GM19397 (cell line): ENCODE data around the gene LRRC61.

ENCODE experiments used
- ATAC-seq: cut with Tn5 transposase; IDR thresholded peaks from one replicate; pipeline ENCODE4 v1.9.1; 2021; ENCODE audit warnings: mild to moderate bottlenecking, moderate library complexity; ENCODE audit not compliant: unreplicated experiment

Gene LRRC61

DNA sequence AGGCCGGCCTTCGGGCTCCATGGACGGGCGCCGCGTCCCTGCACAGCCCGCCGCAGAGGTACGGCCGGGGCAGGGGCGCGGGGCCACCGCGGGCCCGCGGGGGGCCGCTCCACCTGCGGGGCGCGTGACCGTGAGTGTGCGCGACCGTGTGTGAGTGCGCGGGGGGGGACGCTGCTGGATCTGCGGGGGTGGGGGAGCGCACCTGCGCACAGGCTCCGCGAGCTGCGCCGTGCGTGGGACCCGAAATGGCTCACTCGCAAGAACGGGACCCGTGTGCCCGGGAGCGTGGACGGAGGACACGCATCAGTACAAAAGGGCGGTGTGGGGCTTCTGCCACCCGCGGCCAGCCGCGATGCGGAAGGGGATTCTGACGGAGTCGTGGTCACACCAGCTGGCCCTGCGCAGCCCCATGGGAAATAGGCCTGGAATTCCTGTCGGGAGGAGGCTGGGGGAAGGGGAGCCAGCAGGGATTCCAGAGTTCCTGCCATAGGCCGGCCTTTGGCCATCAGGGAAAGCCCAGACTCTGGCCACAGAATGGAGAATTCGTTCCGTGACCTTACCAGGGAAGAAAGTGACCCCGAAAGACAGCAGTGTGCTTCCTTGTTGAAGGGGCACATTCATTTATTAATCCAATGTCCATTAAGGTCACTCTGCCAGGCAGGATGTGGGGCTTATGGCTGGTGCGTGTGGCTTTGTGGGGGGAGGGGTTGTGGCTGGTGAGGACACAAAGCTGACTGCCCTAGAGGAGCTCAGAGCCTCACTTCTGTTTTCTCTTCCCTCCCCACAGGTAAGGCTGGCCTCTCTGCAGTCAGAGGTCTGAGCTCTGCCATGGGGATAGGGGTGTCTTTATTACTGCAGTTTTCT, 46.0 kb downstream of the LRRC61 start:
- peak; percentile 5 for ATAC-seq

DNA sequence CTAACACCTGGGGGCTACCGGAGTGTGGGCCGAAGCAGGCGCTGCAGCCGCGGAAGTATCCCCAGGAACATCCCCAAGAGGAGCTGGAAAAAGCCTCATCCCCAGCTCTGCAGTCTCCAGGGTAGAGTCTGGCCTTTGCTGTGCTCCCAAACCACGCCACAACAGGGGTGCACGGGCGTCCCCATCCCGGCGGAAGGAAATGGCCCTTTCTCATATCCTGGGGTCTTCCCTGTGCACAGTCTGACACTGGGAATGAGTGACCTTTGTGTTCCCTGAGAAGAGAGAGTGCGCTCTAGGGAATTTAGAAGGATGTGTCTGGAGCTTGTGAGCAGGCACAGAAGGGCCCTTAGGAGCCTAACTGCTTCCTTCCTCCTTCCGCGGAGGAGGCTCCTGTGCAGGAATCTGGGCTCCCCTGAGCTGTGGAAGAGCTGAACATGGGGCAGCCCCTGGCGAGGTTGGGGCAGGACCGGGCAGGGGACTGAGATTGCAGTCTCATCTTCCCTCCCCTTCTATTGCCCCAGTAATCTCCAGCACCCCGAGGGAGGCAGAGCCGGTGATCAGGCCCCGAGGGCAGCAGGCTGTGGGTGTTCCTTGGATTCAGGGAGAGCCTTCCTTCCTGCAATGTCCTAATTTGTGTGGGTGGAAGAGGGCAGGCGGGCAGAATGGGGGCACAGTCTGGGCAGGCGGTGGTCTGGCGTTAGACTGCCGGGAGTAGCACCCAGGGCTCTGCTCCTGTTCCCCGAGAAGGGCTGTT, 46.8 kb downstream of the LRRC61 start:
- no peak for ATAC-seq

DNA sequence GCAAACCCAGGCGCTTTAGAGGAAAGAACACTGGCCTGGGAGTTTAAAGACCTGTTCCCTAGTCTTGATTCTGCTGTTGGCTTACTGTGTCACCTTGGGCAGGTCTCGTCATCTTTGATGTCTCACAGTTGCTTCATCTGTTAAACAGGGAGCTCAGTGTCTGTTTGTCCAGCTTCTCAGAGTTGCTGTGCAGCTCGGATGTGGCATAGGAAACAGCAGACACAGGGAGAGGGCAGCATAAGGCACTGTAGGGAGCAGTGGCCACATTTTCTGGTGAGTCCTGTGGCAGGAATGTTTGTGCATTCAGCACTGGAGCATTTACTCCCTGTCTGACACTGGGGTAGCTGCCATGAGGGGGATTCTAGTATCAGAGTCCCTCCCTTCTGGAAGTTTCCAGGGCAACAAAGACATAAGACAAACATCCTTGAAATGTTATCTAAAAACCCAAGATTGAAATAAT, 47.5 kb downstream of the LRRC61 start:
- ATAC-seq, result no peak

DNA sequence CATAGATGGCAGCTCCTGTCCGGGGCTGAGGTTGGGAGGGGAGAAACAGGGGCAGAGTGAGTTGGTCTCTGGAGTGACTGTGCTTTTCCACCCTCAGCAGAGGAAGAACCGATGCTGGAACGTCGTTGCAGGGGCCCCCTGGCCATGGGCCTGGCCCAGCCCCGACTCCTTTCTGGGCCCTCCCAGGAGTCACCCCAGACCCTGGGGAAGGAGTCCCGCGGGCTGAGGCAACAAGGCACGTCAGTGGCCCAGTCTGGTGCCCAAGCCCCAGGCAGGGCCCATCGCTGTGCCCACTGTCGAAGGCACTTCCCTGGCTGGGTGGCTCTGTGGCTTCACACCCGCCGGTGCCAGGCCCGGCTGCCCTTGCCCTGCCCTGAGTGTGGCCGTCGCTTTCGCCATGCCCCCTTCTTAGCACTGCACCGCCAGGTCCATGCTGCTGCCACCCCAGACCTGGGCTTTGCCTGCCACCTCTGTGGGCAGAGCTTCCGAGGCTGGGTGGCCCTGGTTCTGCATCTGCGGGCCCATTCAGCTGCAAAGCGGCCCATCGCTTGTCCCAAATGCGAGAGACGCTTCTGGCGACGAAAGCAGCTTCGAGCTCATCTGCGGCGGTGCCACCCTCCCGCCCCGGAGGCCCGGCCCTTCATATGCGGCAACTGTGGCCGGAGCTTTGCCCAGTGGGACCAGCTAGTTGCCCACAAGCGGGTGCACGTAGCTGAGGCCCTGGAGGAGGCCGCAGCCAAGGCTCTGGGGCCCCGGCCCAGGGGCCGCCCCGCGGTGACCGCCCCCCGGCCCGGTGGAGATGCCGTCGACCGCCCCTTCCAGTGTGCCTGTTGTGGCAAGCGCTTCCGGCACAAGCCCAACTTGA, 48.2 kb downstream of the LRRC61 start:
- no peak for ATAC-seq

DNA sequence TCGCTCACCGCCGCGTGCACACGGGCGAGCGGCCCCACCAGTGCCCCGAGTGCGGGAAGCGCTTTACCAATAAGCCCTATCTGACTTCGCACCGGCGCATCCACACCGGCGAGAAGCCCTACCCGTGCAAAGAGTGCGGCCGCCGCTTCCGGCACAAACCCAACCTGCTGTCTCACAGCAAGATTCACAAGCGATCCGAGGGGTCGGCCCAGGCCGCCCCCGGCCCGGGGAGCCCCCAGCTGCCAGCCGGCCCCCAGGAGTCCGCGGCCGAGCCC, 48.8 kb downstream of the LRRC61 start:
- no peak for ATAC-seq

DNA sequence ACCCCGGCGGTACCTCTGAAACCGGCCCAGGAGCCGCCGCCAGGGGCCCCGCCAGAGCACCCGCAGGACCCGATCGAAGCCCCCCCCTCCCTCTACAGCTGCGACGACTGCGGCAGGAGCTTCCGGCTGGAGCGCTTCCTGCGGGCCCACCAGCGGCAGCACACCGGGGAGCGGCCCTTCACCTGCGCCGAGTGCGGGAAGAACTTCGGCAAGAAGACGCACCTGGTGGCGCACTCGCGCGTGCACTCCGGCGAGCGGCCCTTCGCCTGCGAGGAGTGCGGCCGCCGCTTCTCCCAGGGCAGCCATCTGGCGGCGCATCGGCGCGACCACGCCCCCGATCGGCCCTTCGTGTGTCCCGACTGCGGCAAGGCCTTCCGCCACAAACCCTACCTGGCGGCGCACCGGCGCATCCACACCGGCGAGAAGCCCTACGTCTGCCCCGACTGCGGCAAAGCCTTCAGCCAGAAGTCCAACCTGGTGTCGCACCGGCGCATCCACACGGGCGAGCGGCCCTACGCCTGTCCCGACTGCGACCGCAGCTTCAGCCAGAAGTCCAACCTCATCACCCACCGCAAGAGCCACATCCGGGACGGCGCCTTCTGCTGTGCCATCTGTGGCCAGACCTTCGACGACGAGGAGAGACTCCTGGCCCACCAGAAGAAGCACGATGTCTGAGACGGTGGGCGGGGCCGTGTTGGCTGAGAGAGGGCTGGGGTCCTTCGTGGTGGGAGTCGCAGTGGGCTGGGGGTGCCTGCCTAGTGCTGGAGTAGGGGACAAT, 49.3 kb downstream of the LRRC61 start:
- ATAC-seq, result no peak

DNA sequence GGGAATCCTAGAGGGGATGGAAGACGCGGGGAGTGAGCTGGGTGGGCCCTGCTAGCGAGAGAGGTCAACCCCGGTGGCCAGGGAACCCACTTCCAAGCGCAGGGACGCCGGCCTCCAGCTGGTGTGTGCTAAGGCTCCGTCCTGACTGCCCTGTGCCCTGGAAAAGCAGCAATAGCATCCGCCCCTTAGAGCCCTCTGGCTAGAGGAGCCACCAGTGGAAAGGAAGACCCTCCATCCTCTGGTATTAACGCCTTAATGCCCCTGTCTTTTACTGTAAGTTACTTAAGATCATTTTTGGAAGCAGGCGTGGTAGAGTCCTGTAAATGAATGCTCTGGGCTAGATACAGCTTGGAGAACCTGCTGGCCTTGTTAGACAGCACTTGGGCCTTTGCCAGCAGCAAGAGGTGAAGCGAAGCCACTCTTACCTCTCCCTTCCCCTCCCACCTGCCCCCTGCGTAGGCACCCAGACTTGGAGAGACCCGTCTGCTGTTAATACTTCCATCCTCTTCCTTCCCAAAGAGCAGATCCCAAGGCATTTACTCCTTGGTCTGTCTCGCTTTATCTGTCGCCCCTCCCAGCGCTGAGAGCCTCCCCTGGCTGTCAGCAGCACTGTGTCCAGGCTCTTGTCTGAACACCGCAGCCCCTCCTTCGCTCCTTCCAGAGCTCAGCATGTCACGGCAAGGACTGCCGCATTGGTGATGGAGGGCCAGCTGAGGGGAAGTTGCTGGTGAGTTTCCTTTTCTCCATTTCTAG, 50.1 kb downstream of the LRRC61 start:
- no peak for ATAC-seq

DNA sequence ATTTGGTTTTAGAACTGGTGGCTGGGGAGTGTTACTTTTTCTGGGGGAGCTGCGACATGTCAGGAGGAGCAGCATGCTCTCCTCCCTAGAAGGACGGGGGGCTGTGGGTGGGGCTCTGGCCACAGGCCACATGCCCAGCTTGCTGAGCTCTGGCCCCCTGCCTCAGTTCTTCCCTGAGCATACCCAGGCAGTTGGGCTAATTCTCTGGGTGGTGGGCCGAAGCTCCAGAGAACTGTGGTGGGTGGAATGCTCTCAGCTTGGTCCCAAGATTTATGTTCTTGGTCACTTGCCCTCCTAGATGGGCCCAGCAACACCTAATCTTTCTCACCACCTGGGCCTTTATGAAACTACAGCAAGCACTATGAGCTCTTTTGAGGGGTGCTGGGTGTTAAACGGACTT, 50.9 kb downstream of the LRRC61 start:
- ATAC-seq, result no peak

DNA sequence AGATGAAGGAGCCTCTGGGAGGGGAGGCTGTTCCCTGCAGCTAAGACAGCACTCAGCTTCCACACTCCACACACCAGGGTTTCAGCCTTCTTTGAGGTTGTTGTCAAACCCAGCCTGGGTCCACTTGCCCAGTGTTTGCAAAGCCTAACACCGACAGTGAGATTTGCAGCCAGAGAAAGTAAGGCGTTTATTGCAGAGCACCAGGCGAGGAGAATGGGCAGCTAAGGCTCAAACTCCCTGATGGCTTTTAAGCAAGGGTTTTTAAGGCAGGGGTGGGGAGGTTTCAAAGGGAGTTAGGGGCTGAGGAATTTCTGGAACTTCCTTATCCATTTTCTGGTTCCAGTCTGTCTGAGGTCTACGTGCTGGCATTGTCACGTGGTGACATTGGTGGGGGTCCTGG, 51.3 kb downstream of the LRRC61 start:
- no peak for ATAC-seq

DNA sequence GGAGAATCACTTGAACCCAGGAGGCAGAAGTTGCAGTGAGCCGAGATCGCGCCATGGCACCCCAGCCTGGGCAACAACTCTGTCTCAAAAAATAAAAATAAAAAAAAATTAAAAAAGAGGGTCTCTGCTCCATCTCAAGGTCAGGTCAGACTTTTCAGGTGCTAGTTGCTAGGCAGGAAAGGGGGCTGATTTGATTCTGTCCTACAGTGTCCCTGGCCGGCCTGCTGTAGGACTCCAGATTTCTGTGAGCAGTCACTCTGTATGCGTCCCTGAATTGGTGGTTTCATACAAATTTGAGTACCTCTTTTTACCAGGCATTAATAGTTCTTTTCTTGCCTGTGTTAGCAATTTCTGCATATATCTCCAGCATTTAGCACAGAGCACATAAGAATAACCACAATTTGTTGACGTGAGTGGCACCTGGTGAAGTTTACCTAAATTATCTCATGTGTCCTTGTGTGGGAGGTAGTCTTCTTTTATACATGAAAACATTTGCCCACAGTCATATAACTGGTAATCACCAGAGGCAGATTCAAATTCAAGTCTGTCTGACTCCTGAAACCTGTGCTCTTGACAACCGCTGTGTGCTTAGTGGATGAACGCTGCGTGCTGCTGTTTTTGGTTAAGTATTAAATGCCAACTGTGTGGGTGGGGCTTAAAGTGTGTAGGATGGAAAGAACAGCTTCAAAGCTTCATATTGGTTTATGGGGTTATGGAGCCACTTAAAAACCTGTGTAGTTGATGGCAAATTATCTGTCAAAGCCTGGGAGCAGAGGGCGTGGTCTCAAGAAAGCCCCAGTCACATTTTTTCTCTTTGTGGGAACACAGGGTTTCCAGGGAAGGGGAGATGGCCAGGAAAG, 52.7 kb downstream of the LRRC61 start:
- ATAC-seq, result no peak

DNA sequence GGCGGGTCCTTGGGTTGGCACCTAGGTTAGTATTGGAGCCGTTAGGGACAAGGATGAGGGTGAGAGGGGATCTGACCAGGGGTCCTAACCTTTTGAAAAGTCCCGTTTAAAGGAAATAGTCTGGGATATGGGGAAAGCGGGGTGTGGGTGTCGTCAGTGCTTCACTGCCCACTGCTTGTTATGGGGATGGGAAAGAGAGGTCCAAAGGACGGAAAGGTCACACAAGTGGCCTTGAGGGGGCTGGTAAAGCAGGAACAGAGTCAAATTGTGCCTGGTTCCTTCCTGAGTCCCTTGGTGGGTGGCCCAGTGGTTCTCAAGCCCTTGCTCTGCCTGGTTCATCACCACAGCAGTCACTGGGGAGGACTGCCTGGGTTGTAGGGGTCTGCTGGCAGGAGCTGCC, 53.4 kb downstream of the LRRC61 start:
- ATAC-seq, result no peak

DNA sequence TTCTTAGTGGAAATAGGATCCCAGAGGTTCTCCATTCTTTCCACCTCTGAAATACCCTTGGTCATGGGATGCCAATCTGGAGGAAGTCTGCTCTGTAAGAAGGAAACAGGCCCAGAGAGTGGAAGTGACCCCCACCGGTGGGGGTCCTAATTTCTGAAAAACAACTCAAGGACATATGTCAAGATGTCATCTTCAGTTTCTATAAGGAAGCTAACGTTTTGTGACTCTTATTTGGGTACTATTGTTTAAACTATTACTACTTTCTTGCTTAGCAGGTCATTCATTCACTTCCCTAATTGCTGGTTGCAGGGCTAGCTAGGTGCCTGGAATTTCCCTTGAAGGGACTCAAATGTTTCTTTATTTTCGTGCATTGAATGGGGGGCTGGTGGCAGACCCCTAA, 54.0 kb downstream of the LRRC61 start:
- no peak for ATAC-seq

DNA sequence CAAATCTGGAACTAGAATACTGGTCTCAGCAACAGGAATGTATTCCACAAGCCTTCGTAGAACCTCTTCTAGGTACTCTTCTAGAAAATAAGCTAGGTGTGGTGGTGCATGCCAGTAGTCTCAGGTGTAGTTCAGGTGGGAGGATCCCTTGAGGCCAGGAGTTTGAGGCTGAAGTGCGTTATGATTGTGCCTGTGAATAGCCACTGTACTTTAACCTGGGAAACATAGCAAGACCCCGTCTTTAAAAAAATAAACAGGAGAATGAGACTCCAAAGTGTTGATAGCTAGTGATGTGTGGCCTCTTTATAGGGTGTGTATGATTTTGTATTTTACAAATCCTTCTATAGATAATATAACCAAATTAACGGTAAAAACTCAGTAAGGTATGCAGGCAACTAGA, 54.5 kb downstream of the LRRC61 start:
- ATAC-seq, result no peak

DNA sequence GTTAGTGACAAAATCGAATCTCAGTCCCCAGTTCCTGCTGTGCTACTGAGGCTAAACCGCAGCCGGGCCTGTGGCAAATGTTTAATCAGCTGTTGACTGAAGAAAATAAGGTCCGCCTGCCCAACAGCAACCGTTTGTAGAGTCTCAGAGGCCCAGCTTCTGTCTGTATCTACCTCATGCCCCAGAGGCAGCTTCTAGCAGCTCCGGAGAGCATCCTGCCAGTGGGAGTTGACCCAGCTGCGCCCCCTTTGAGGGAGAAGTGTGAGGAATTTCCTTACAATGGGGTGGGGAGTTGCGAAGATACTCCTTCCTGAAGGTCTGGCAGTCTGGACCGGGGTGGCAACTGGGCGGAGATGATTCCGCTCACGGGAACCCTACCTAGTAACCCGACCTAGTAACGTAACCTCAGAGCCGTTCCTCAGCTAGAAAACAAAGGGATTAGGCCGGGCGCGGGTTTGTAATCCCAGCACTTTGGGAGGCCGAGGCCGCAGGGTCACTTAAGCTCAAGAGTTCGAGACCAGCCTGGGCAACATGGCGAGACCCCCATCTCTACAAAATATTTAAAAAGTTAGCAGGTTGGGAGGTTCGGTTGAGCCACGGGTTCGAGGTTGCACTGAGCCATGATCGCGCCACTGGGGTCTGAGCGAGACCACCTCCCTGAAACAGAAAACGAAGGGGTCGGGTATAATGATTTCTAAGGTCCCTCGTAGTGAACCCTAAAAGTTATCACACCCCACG, 55.1 kb downstream of the LRRC61 start:
- no peak for ATAC-seq

DNA sequence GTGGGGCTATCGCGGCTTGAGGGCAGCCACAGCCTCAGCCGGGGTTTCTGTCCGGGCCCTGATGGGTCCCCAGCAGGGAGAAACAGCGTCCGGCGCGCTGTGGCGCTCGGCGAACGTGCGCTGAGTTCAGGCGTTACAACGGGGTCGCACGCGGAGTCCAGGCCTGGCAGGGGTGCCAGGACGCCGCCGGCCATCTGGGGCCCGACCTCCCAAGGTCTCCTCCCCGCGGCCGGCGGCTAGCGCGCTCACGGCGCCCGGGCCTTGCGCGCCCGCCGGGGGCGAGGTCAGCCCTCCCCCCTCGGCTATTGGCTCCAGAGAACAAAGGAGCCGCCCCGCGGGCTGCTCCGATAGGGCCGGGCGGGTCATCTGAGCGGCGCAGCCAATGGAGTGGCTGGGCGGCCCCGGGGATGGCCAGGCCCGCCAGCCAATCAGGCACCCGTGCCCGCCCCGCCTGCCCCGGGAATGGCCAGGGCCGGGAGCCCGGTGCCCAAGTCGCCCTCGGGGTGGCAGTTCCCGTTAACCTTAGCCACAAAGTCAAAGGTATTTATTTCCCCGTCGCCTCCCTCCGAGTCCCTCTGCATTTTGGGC, 55.8 kb downstream of the LRRC61 start, which contains the start of gene ZNF775:
Gene ZNF775, plus strand, starts transcription at position 478 of the 588 bp plus-strand sequence. CDS start 9,141 bp downstream, outside the sequence.
- ATAC-seq, result peak; percentile 74

DNA sequence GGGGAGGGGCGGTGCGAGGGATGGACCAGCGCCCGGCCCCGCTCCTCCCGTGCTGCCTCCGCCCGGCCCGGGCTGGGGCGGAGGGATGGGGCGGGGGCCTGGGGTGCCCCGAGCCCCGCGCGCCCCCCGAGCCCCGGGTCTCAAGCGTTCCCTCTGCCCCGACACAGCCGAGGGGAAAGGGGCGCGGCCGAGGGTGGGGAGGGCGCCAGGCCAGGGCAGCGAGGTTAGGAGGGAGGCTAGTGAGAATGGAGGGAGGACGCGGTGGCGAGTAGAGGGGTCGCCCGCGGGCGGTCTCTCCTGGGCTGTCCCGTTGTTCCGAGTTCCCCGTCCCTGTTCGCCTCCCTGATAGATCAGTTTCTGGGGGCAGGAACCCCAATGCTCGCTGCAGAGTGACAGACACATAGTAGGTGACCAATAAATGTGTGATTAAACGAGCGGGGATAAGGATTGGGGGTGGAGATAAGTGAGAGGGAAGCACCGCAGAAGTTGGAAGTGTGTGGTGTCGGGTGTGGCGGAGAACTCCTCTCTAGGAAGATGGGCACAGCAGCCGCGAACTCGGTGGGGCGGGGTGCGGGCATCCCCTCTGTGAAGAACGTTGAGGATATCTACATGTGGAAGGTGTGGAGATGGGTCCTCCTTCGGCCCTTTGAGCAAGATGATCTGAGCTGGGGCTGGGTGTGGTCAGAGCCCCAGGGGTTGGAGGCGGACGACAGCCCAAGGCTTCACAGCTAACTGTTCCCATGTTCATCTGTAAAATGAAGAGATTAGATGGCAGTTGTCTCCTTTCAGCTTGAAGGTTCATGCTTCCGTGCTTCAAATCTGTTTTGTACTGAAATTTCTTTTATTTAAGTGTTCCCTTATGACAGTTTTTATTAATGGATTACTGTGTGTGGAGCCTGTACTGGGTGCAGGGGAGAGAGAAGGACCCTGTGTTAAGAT, 56.6 kb downstream of the LRRC61 start:
- ATAC-seq, result no peak

DNA sequence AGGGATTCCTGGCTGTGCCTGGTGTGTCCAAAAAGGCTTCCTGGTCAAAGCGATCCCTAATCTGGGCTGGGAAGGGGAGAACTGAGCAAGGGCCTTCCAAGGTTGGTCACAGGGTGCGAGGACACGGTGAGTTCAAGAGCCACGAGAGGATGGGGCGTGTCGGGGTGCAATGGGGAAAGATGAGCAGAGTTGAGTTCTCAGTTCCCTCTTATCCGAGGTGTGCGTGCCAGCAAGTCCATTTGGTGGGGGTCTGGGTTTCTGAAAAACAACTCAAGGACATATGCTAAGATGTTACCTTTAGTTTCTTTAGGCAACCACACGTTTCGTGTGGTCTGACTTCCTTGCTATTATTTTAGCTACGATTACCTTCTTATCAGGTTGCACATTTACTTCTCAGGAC, 57.3 kb downstream of the LRRC61 start:
- no peak for ATAC-seq
